Upper lobe of left lung (tissue), 6 donors: ENCODE measurements around the gene TAF5. TPM values are rescaled to one million over a fixed set of nuclear protein-coding genes. Genes with fewer than 3 reads are reported as not detected.

ENCODE experiments used
- ATAC-seq, 2 donors: fragments of 200-7000 bp; cut with Tn5 transposase; one replicate each; pipeline ENCODE4 v1.9.1; 2022; ENCODE audit warnings: mild to moderate bottlenecking in 2 of 2, moderate library complexity in 2 of 2; ENCODE audit not compliant: low FRiP score in 2 of 2
- DNase-seq, 2 donors: peaks; one replicate each; pipeline ENCODE4 v3.0.0-alpha.2; 2019 to 2020
- H3K27ac ChIP-seq, 4 donors: fragments of 200-600 bp; sonication (generic); one replicate each; pipeline ENCODE4 v1.5.1; 2016 to 2019
- H3K27me3 ChIP-seq, 4 donors: fragments of 200-600 bp; sonication (generic); one replicate each; pipeline ENCODE4 v1.5.1; 2017 to 2019
- H3K36me3 ChIP-seq, 4 donors: fragments of 200-600 bp; sonication (generic); one replicate each; pipeline ENCODE4 v1.5.1; 2016 to 2019
- H3K4me1 ChIP-seq, 4 donors: fragments of 200-600 bp; sonication (generic); one replicate each; pipeline ENCODE4 v1.5.1; 2018 to 2019
- H3K4me3 ChIP-seq, 4 donors: fragments of 200-600 bp; sonication (generic); one replicate each; pipeline ENCODE4 v1.5.1; 2017 to 2019; ENCODE audit warnings: mild to moderate bottlenecking in 2 of 4, moderate library complexity in 1 of 4
- H3K9me3 ChIP-seq, 4 donors: fragments of 200-600 bp; sonication (generic); one replicate each; pipeline ENCODE4 v1.5.1; 2018 to 2019
- CTCF ChIP-seq, 6 experiments: fragments of 450-650 bp in 4 of 6; fragments of 200-600 bp in 2 of 6; sonication (generic) in 2 of 6; IDR thresholded peaks; one replicate each; pipeline ENCODE4 v1.5.1; 2016 to 2019; ENCODE audit warnings: antibody characterized with exemption in 6 of 6
- EP300 ChIP-seq, 4 donors: sonication (generic); formaldehyde crosslinking; IDR thresholded peaks; one replicate each; pipeline ENCODE4 v1.5.1; 2017; ENCODE audit warnings: antibody characterized with exemption in 4 of 4, control low read depth in 2 of 4
- POLR2A ChIP-seq, 4 donors: fragments of 450-650 bp; IDR thresholded peaks; one replicate each; pipeline ENCODE4 v1.5.1; 2016 to 2017; ENCODE audit warnings: antibody characterized with exemption in 4 of 4, mild to moderate bottlenecking in 2 of 4
- POLR2AphosphoS5 ChIP-seq, 2 donors: sonication (generic); formaldehyde crosslinking; IDR thresholded peaks; one replicate each; pipeline ENCODE4 v1.5.1; 2017; ENCODE audit warnings: antibody characterized with exemption in 2 of 2
- WGBS, 2 donors: methylation state at CpG; one replicate each; pipeline ENCODE4 v1.1.5; 2017 to 2018; 5-methylcytosine and 5-hydroxymethylcytosine counted together
- total RNA-seq, 6 donors: library from RNA; depleted of rRNA in 4 of 6; stranded (reverse); fragments of >200 nt in 4 of 6; gene quantifications; one replicate each; pipeline versions ENCODE4 v1.1.0 to v1.2.1, GENCODE V29; 2016 to 2021
- donor health status: DM: no; HTN: no; CAD: no; lungs with moderate emphysema.
- donor health status: DM: no; HTN: yes; CAD: no; lungs with severe emphysema.

The TAF5 gene
- total RNA-seq, 6 donors from 2014 or later: 1.1 to 7.6 (median 4.4) TPM

DNA sequence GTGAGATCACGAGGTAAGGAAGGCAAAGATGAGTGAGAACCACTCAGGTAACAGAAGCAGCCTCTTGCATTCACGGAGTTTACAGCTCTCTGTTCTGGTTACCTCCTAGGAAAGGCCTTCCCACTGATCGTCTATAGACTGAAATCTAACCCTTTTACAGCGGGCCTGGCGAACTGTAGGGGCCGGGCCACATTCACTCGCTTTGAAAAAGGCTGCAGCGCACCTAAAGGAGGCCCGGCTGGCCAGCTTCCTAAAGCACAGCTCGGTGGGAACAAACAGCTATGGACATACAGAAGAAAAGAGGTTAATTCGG lies 27.9 kb downstream of the TAF5 start:
- 5 to 6% methylated on average over 11 of the region's 11 CpGs for WGBS, 2 donors
- no peaks in the 10 kb centered on the region for H3K27me3 ChIP-seq
- ATAC-seq (peak in 1 of 2 donors; percentile 34), DNase-seq (peak in 1 of 2 donors; percentile 8)
- no peak for TF ChIP-seq CTCF (IDR thresholded peaks at IDR 0.05)
- no peak for TF ChIP-seq POLR2A (IDR thresholded peaks at IDR 0.05)
- TF ChIP-seq EP300 (IDR thresholded peaks at IDR 0.05): no peak
- TF ChIP-seq POLR2AphosphoS5 (IDR thresholded peaks at IDR 0.05): no peak
- peak overlapping the region; percentile 65 to 96 (median 92) for H3K4me3 ChIP-seq
- peaks cover 6 to 48% (median 21%) of the 10 kb centered on the region in 4 donors for H3K36me3 ChIP-seq
- peak overlapping the region; percentile 77 to 91 (median 82) for H3K27ac ChIP-seq
- peaks cover 18 to 41% (median 28%) of the 10 kb centered on the region in 4 donors for H3K4me1 ChIP-seq
- no peaks in the 10 kb centered on the region for H3K9me3 ChIP-seq

GRCh38 chr10:103396067-103396788 lies 28.5 kb downstream of the TAF5 start, which contains the start of the genes ATP5MK and PDCD11:
ATP5MK (minus strand) TSS chr10:103396475; CDS start chr10:103392457, 4,018 bp downstream.
PDCD11 (plus strand) TSS chr10:103396626; CDS start chr10:103398427, 1,801 bp downstream.
- Histone ChIP-seq H3K36me3 (peaks cover 6 to 48% (median 20%) of the 10 kb centered on the region in 4 donors), H3K27ac (peak within 1 kb of the TSS; percentile 77 to 91 (median 82)), H3K27me3 (no peaks in the 10 kb centered on the region), H3K9me3 (no peaks in the 10 kb centered on the region), H3K4me1 (peaks cover 18 to 41% (median 28%) of the 10 kb centered on the region in 4 donors), H3K4me3 (peak within 1 kb of the TSS; percentile 70 to 96 (median 92))
- 1% methylated on average over 35 to 56 of the region's 56 CpGs for WGBS, 2 donors
- peak; percentile 95 to 99 for DNase-seq
- TF ChIP-seq CTCF (IDR thresholded peaks at IDR 0.05) (peak in 3 of 6 experiments; percentile 18 to 25 (median 20)), POLR2AphosphoS5 (IDR thresholded peaks at IDR 0.05) (peak; percentile 77 to 81), POLR2A (IDR thresholded peaks at IDR 0.05) (peak in 3 of 4 donors; percentile 33 to 73 (median 62)), EP300 (IDR thresholded peaks at IDR 0.05) (no peak)
- peak; percentile 100 for ATAC-seq

DNA sequence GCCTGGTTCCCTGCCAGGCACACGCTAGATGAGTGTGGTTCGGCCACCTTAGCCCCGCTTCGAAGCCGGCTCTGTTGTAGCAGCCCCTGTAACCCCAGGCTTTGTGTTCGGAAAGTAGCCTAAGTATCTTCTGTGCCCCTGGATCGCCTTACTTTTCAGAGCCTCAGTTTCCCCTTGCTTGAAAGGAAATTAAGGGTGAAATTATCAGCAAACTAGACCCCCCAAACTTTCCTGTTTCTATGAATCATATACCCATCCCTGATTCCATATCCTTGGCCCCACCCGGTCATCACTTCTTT lies 29.0 kb downstream of the TAF5 start:
- peaks cover 6 to 48% (median 14%) of the 10 kb centered on the region in 4 donors for H3K36me3 ChIP-seq
- H3K4me1 ChIP-seq: peaks cover 18 to 41% (median 28%) of the 10 kb centered on the region in 4 donors
- no peak for TF ChIP-seq EP300 (IDR thresholded peaks at IDR 0.05)
- TF ChIP-seq CTCF (IDR thresholded peaks at IDR 0.05): no peak
- TF ChIP-seq POLR2A (IDR thresholded peaks at IDR 0.05): no peak
- no peak for TF ChIP-seq POLR2AphosphoS5 (IDR thresholded peaks at IDR 0.05)
- peak overlapping the region; percentile 34 to 91 (median 66) for H3K27ac ChIP-seq
- DNase-seq: no peak
- 0% methylated on average over 8 of the region's 8 CpGs for WGBS, 2 donors
- H3K27me3 ChIP-seq: no peaks in the 10 kb centered on the region
- H3K9me3 ChIP-seq: no peaks in the 10 kb centered on the region
- no peak for ATAC-seq
- H3K4me3 ChIP-seq: peak overlapping the region; percentile 70 to 96 (median 92)

DNA sequence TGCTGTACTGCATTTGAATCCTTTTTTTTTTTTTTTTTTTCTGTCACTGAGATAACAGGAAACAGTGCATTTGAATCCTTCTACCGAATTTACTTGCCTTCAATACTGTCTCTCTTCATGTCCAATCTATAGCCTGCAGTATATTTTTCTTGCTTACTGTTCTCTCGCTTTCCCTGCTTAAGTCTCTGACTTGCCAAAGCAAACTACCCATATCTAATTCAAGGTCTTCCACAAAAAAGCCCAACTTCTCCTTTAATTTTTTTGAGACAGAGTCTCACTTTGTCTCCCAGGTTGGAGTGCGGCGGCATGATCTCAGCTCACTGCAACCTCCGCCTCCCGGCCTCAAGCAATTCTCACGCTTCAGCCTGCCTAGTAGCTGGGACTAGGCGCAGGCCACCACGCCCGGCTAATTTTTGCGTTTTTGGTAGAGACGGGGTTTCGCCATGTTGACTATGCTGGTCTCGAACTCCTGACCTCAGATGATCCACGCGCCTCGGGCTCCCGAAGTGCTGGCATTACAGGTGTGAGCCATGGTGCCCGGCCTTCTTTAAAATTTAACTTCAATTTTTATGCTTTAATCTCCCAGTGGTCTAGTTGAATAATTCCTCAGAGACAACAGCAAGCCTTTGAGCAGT lies 29.5 kb downstream of the TAF5 start:
- Histone ChIP-seq H3K27me3 (no peaks in the 10 kb centered on the region), H3K4me1 (peaks cover 18 to 41% (median 28%) of the 10 kb centered on the region in 4 donors), H3K27ac (no peak overlapping the region), H3K4me3 (peak overlapping the region; percentile 70 to 96 (median 92)), H3K36me3 (peaks cover under 1 to 49% (median 16%) of the 10 kb centered on the region in 4 donors), H3K9me3 (no peaks in the 10 kb centered on the region)
- WGBS, 2 donors: 67 to 70% methylated on average over 19 of the region's 19 CpGs
- TF ChIP-seq CTCF (IDR thresholded peaks at IDR 0.05) (no peak), POLR2AphosphoS5 (IDR thresholded peaks at IDR 0.05) (no peak), EP300 (IDR thresholded peaks at IDR 0.05) (no peak), POLR2A (IDR thresholded peaks at IDR 0.05) (no peak)
- ATAC-seq (no peak), DNase-seq (peak in 1 of 2 donors; percentile 24)
